Esophagus squamous epithelium (tissue), 5 donors: ENCODE measurements around the gene WDR33. TPM values are rescaled to one million over a fixed set of nuclear protein-coding genes. Genes with fewer than 3 reads are reported as not detected.

ENCODE experiments used
- DNase-seq: peaks from one replicate; lab custom pipeline; 2025; lab: John Stamatoyannopoulos, UW
- H3K27ac ChIP-seq, 4 donors: fragments of 200-600 bp; sonication (generic); one replicate each; pipeline ENCODE4 v1.5.1; 2016 to 2019; ENCODE audit warnings: mild to moderate bottlenecking in 1 of 4
- H3K27me3 ChIP-seq, 4 donors: fragments of 200-600 bp; sonication (generic); 1 replicate in 3 of 4; 2 replicates in 1 of 4; pipeline versions ENCODE4 v1.5.1 to v1.6.0; 2017 to 2021; ENCODE audit warnings: antibody characterized with exemption in 1 of 4
- H3K36me3 ChIP-seq, 3 donors: fragments of 200-600 bp; sonication (generic); one replicate each; pipeline ENCODE4 v1.5.1; 2016 to 2019
- H3K4me1 ChIP-seq, 3 donors: fragments of 200-600 bp; sonication (generic); one replicate each; pipeline ENCODE4 v1.5.1; 2017 to 2019
- H3K4me3 ChIP-seq, 4 donors: fragments of 200-600 bp; sonication (generic); 1 replicate in 3 of 4; 2 replicates in 1 of 4; pipeline ENCODE4 v1.5.1; 2016 to 2019; ENCODE audit warnings: mild to moderate bottlenecking in 2 of 4, moderate library complexity in 1 of 4
- H3K9me3 ChIP-seq, 3 donors: fragments of 200-600 bp; sonication (generic); one replicate each; pipeline ENCODE4 v1.5.1; 2016 to 2019
- CTCF ChIP-seq, 6 experiments: fragments of 450-650 bp in 4 of 6; fragments of 200-600 bp in 2 of 6; sonication (generic) in 2 of 6; IDR thresholded peaks; one replicate each; pipeline ENCODE4 v1.5.1; 2016 to 2019; ENCODE audit warnings: antibody characterized with exemption in 6 of 6, mild to moderate bottlenecking in 4 of 6, moderate library complexity in 4 of 6
- POLR2A ChIP-seq, 4 donors: fragments of 450-650 bp; IDR thresholded peaks; one replicate each; pipeline ENCODE4 v1.6.1; 2017; ENCODE audit warnings: antibody characterized with exemption in 4 of 4, mild to moderate bottlenecking in 4 of 4, moderate library complexity in 3 of 4
- WGBS, 2 donors: methylation state at CpG; one replicate each; pipeline ENCODE4 v1.1.5; 2018; 5-methylcytosine and 5-hydroxymethylcytosine counted together
- intact Hi-C: fragments of 100-400 bp; cut with DNase I; formaldehyde crosslinking; loops from one replicate; pipeline ENCODE4 v1.15.0; 2022
- total RNA-seq, 4 donors: library from RNA; depleted of rRNA; stranded (reverse); fragments of >200 nt; gene quantifications; one replicate each; pipeline ENCODE4 v1.1.0, GENCODE V29; 2016
- donor health status: DM: yes; HTN: yes; CAD: no.

Gene WDR33
- total RNA-seq, 4 donors from 2014 or later, result 15.6 to 41.8 (median 26.0) TPM

GRCh38 chr2:127706215-127706990 lies 104.6 kb downstream of the WDR33 start:
- intact Hi-C loops, result no loop called here
- WGBS, 2 donors, result 79 to 89% methylated on average over 11 to 12 of the region's 14 CpGs
- DNase-seq, result no peak
- no peaks in the 10 kb centered on the region for H3K27me3 ChIP-seq
- H3K4me3 ChIP-seq, result no peak overlapping the region
- TF ChIP-seq CTCF (IDR thresholded peaks at IDR 0.05) (no peak), POLR2A (IDR thresholded peaks at IDR 0.05) (no peak)
- peaks cover 20 to 61% (median 21%) of the 10 kb centered on the region in 3 donors for H3K36me3 ChIP-seq
- H3K9me3 ChIP-seq, result no peaks in the 10 kb centered on the region
- H3K27ac ChIP-seq, result peak overlapping the region in 3 of 4 donors; percentile 5 to 45 (median 27)
- H3K4me1 ChIP-seq, result peaks cover 6 to 54% (median 28%) of the 10 kb centered on the region in 3 donors

GRCh38 chr2:127705391-127706065 lies 105.4 kb downstream of the WDR33 start:
- peaks cover 20 to 52% (median 21%) of the 10 kb centered on the region in 3 donors for H3K36me3 ChIP-seq
- intact Hi-C loops, result no loop called here
- TF ChIP-seq CTCF (IDR thresholded peaks at IDR 0.05) (no peak), POLR2A (IDR thresholded peaks at IDR 0.05) (peak in 1 of 4 donors; percentile 19)
- no peaks in the 10 kb centered on the region for H3K27me3 ChIP-seq
- peak overlapping the region in 2 of 4 donors; percentile 27 to 31 for H3K27ac ChIP-seq
- no peak for DNase-seq
- H3K4me3 ChIP-seq, result no peak overlapping the region
- WGBS, 2 donors, result 70 to 82% methylated on average over 5 of the region's 5 CpGs
- no peaks in the 10 kb centered on the region for H3K9me3 ChIP-seq
- peaks cover 9 to 60% (median 31%) of the 10 kb centered on the region in 3 donors for H3K4me1 ChIP-seq

GRCh38 chr2:127704641-127705390 lies 106.2 kb downstream of the WDR33 start:
- TF ChIP-seq CTCF (IDR thresholded peaks at IDR 0.05) (no peak), POLR2A (IDR thresholded peaks at IDR 0.05) (no peak)
- Histone ChIP-seq H3K4me1 (peaks cover 10 to 66% (median 35%) of the 10 kb centered on the region in 3 donors), H3K27me3 (no peaks in the 10 kb centered on the region), H3K36me3 (peaks cover 20 to 45% (median 21%) of the 10 kb centered on the region in 3 donors), H3K4me3 (no peak overlapping the region), H3K27ac (peak overlapping the region in 3 of 4 donors; percentile 9 to 31 (median 27)), H3K9me3 (no peaks in the 10 kb centered on the region)
- intact Hi-C loops, result no loop called here
- 54 to 67% methylated on average over 5 of the region's 5 CpGs for whole genome bisulfite sequencing, 2 donors
- DNase-seq, result no peak

- H3K27ac ChIP-seq, result no peak overlapping the region
- peaks cover 10 to 59% (median 31%) of the 10 kb centered on the region in 3 donors for H3K4me1 ChIP-seq
- no peak overlapping the region for H3K4me3 ChIP-seq
- intact Hi-C loops, result no loop called here
- H3K36me3 ChIP-seq, result peaks cover 6 to 30% (median 7%) of the 10 kb centered on the region in 3 donors
- no peak for TF ChIP-seq CTCF (IDR thresholded peaks at IDR 0.05)
- TF ChIP-seq POLR2A (IDR thresholded peaks at IDR 0.05), result no peak
- no peak for DNase-seq
- no peaks in the 10 kb centered on the region for H3K9me3 ChIP-seq
- WGBS, 2 donors, result 86 to 97% methylated on average over 3 to 5 of the region's 5 CpGs
- no peaks in the 10 kb centered on the region for H3K27me3 ChIP-seq
Measured at GRCh38 chr2:127703282-127703681, 107.7 kb downstream of the WDR33 start.
